Right lobe of liver (tissue), 6 donors: ENCODE data around the gene RORC. TPM values are rescaled to one million over a fixed set of nuclear protein-coding genes. Genes with fewer than 3 reads are reported as not detected.

ENCODE experiments used
- ATAC-seq, 4 donors: fragments of 200-7000 bp; cut with Tn5 transposase; one replicate each; pipeline ENCODE4 v1.9.1; 2020; ENCODE audit warnings: mild to moderate bottlenecking in 4 of 4, moderate library complexity in 4 of 4
- DNase-seq, 3 donors: peaks; one replicate each; pipeline ENCODE4 v3.0.0-alpha.2; 2020
- H3K27ac ChIP-seq, 3 donors: fragments of 200-600 bp; one replicate each; pipeline ENCODE4 v1.8.0; 2022
- H3K27me3 ChIP-seq, 2 donors: fragments of 200-600 bp; one replicate each; pipeline ENCODE4 v1.8.0; 2022
- H3K36me3 ChIP-seq, 4 donors: fragments of 200-600 bp; sonication (generic) in 1 of 4; one replicate each; pipeline versions ENCODE4 v1.5.1 to v1.8.0; 2017 to 2022; ENCODE audit warnings: control low read depth in 1 of 4
- H3K4me1 ChIP-seq, 4 donors: fragments of 200-600 bp; sonication (generic) in 1 of 4; one replicate each; pipeline versions ENCODE4 v1.5.1 to v1.8.0; 2017 to 2022; ENCODE audit warnings: control low read depth in 1 of 4
- H3K4me3 ChIP-seq, 3 donors: fragments of 200-600 bp; one replicate each; pipeline ENCODE4 v1.8.0; 2022
- H3K9me3 ChIP-seq, 4 donors: fragments of 200-600 bp; sonication (generic) in 1 of 4; one replicate each; pipeline versions ENCODE4 v1.5.1 to v1.8.0; 2017 to 2022; ENCODE audit warnings: control low read depth in 1 of 4
- POLR2A ChIP-seq: fragments of 450-650 bp; IDR thresholded peaks from one replicate; pipeline ENCODE4 v1.6.1; 2017; ENCODE audit warnings: antibody characterized with exemption, mild to moderate bottlenecking
- WGBS: methylation state at CpG from one replicate; pipeline ENCODE4 v1.1.6; 2018; ENCODE audit warnings: low coverage, low lambda C conversion rate; ENCODE audit not compliant: insufficient coverage; ENCODE audit errors: missing lambda C conversion rate; 5-methylcytosine and 5-hydroxymethylcytosine counted together
- intact Hi-C, 2 donors: fragments of 100-400 bp; cut with DNase I; formaldehyde crosslinking; loops; one replicate each; pipeline versions ENCODE4 v1.11.2 to v1.14.1; 2022
- total RNA-seq, 6 experiments: library from RNA; depleted of rRNA in 2 of 6; stranded (reverse); fragments of >200 nt in 2 of 6; fragmentation: NEBNext Ultra II Directional in 3 of 6; extraction: Animal tissue kit (Norgen Biotek cat#: 25700) in 3 of 6; gene quantifications; one replicate each; pipeline versions ENCODE4 v1.1.0 to v1.2.4, GENCODE V29; 2016 to 2023
- TF ChIP-seq, protein P1 (sequence below), 4 donors: fragments of 200-600 bp in 3 of 4; fragments of 450-650 bp in 1 of 4; IDR thresholded peaks; one replicate each; pipeline versions ENCODE4 v1.5.1 to v1.8.0; 2016 to 2022; ENCODE audit warnings: antibody characterized with exemption in 4 of 4, mild to moderate bottlenecking in 2 of 4
- donor health status: DM: no; HTN: yes; CAD: no.
- donor health status: DM: no; HTN: no; CAD: no.
- donor health status: DM: no; HTN: no; CAD: no.
- donor health status: DM: no; HTN: yes; CAD: no.
- donor health status: DM: no; HTN: yes; CAD: no.

Gene RORC
- total RNA-seq, 6 experiments from 2014 or later = 13.3 to 33.9 (median 21.5) TPM

DNA sequence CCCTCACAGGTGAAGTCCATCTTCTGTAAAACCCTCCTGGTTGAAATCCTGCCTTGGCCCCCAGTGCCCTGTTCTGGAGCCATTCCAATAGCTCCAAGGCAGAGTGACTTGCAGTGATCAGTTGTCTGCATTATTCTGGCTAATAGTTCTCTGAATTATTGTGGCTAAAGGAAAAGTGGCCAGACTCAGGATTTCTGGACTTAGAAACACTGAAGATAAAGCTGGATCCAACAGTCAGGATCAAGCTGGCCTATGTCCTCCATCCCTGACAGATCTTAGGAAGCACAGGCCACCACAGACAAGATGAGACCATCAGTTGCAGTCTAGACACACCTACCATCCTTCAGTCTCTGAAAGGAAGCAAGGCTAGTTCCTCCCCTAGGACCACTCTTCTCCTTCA, 8.8 kb upstream of the RORC start:
- Histone ChIP-seq H3K4me1 (peaks cover 0 to 32% (median 8%) of the 10 kb centered on the region in 4 donors), H3K36me3 (no peaks in the 10 kb centered on the region), H3K27ac (no peak overlapping the region), H3K27me3 (no peaks in the 10 kb centered on the region), H3K4me3 (no peak overlapping the region), H3K9me3 (no peaks in the 10 kb centered on the region)
- TF ChIP-seq, protein P1, sequence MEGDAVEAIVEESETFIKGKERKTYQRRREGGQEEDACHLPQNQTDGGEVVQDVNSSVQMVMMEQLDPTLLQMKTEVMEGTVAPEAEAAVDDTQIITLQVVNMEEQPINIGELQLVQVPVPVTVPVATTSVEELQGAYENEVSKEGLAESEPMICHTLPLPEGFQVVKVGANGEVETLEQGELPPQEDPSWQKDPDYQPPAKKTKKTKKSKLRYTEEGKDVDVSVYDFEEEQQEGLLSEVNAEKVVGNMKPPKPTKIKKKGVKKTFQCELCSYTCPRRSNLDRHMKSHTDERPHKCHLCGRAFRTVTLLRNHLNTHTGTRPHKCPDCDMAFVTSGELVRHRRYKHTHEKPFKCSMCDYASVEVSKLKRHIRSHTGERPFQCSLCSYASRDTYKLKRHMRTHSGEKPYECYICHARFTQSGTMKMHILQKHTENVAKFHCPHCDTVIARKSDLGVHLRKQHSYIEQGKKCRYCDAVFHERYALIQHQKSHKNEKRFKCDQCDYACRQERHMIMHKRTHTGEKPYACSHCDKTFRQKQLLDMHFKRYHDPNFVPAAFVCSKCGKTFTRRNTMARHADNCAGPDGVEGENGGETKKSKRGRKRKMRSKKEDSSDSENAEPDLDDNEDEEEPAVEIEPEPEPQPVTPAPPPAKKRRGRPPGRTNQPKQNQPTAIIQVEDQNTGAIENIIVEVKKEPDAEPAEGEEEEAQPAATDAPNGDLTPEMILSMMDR (IDR thresholded peaks at IDR 0.05) = no peak
- TF ChIP-seq POLR2A = no peak
- intact Hi-C loops = loop anchor here in 1 of 2 donors (10.0 kb wide), 1 partner anchor 256 kb away; no protein-coding TSS in a partner anchor
- DNase-seq (no peak), ATAC-seq (no peak)

DNA sequence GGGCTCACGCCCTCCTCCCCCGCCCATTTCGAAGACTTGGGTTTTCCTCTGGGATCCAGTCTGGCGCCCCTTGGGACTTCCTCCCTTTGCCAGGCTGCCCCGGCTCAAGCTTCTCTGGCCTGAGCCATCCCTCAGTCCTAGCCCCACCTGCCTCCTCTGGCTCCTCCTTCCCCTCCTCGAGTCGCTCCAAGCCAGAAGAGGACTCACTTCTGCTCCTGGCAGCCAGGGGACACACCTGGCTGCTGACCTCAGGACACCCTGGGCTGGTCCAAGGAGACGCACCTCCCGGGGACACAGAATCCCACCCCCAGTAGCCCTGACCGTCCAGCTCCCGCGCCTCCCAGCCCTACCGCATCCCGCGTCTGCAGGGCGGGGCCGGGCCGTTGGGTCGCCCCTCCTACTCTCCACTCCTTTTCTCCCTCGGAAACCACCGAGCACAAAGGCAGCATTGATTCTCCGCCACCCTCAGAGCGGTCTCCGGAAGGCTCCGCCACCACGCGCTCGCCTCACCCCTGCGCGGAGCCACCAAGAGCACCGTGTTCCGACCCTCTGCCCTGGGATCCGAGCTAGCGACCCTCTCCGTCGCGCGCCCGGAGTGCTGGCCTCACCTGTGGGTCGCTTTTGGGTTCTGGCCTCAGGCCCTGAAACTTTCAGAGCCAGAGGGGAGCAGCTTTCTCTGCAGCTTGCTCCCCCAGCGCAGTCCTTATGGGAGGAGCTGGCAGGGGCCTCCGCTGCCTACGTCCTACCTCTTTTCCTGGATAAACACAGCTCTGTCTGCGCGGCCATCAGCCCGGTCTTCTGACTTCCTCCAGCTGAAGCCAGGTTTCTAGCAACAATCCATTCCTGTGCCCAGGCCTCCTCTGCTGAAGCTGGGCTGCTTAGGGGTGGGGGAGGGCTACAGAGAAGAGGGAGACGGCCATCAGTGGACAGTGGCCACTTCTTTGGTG, 8.1 kb upstream of the RORC start, which contains the start of gene C2CD4D:
TSS of gene C2CD4D (minus strand) at position 364 of the 947 bp plus-strand sequence. CDS start 831 bp downstream, outside the sequence.
- no peak within 1 kb of the TSS for H3K27ac ChIP-seq
- DNase-seq = no peak
- peak; percentile 8 to 36 (median 26) for ATAC-seq
- peak within 1 kb of the TSS; percentile 42 to 57 (median 48) for H3K4me3 ChIP-seq
- intact Hi-C loops = loop anchor here in 1 of 2 donors (10.0 kb wide), 1 partner anchor 255 kb away; no protein-coding TSS in a partner anchor
- 34% methylated on average over 19 of the region's 47 CpGs for WGBS
- TF ChIP-seq POLR2A = peak; percentile 27
- TF ChIP-seq, protein P1 (IDR thresholded peaks at IDR 0.05) = no peak
- H3K27me3 ChIP-seq = no peaks in the 10 kb centered on the region
- H3K9me3 ChIP-seq = no peaks in the 10 kb centered on the region
- H3K36me3 ChIP-seq = no peaks in the 10 kb centered on the region
- peaks cover 0 to 39% (median 11%) of the 10 kb centered on the region in 4 donors for H3K4me1 ChIP-seq

DNA sequence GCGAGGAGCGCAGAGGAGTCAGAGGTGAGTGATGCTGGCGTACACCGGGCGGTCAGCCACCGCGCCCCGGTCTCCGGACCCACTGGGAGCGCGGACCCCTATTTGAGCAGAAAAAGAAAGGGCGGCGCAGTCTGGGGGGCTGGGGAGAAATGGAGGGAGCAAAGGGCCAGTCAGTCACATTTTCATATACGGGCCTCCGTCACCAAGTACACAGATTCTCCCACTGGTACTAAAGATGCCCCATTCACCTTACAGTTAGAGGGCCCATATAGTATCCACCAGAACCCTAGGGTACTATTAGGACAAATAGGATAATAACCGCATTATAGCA, 7.4 kb upstream of the RORC start:
- no peak for TF ChIP-seq POLR2A
- TF ChIP-seq, protein P1 (IDR thresholded peaks at IDR 0.05) = no peak
- ATAC-seq (no peak), DNase-seq (no peak)
- H3K27ac ChIP-seq = no peak overlapping the region
- intact Hi-C loops = no loop called here
- no peaks in the 10 kb centered on the region for H3K36me3 ChIP-seq
- H3K4me1 ChIP-seq = peaks cover 0 to 45% (median 14%) of the 10 kb centered on the region in 4 donors
- no peaks in the 10 kb centered on the region for H3K27me3 ChIP-seq
- 30% methylated on average over 2 of the region's 16 CpGs for WGBS
- peak overlapping the region; percentile 42 to 57 (median 48) for H3K4me3 ChIP-seq
- no peaks in the 10 kb centered on the region for H3K9me3 ChIP-seq

DNA sequence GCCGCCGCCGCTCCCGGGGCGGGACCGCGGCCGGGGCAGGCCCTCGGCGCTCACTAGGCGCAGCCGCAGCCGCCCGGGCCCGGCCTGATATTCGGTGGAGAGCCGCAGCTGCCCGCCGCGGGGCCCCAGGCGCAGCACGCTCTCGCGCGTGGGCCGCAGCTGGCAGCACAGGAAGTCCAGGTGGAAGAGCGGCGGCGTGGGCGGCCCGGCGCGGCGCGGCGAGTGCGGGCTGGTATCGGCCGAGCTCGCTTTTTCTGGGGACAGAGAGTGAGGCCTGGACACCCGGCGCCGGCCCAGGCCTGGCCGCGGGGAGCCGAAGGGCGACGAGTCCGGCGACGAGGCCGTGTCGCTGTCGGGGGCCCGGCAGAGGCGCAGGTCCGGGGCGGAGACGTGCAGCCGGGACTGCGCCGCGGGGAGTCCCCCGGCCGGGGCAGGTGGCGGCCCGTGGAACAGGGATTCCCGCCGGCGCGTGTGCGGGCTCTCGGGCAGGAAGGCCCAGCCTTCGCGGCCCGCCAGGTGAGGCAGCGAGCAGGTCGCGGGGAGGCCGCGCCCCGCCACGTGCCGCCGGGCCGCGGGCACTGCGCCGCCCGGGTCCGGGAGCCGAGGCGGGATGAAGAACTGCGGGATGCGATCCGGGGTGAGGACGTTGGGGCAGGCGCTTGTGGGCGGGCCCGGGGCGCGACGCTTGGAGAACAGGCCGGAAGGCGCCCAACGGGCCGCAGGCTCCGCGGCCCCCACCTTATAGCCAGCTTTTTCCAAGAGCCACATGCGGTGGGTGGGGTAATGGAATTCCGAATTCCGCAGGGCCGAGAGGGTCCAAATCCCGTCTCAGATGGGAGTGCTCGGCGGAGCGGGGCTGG, 6.8 kb upstream of the RORC start:
- intact Hi-C loops = no loop called here
- peak overlapping the region; percentile 42 to 57 (median 48) for H3K4me3 ChIP-seq
- H3K27me3 ChIP-seq = no peaks in the 10 kb centered on the region
- no CpG with 5 or more reads among the region's 117 CpGs for WGBS
- ATAC-seq (peak; percentile 10 to 39 (median 25)), DNase-seq (peak in 1 of 3 donors; percentile 48)
- no peak overlapping the region for H3K27ac ChIP-seq
- peaks cover 0 to 51% (median 17%) of the 10 kb centered on the region in 4 donors for H3K4me1 ChIP-seq
- TF ChIP-seq POLR2A = peak; percentile 29
- TF ChIP-seq, protein P1 (IDR thresholded peaks at IDR 0.05) = no peak
- H3K9me3 ChIP-seq = no peaks in the 10 kb centered on the region
- H3K36me3 ChIP-seq = no peaks in the 10 kb centered on the region
